ENCODE measurements around the gene ASPM. TPM values are rescaled to one million over a fixed set of nuclear protein-coding genes. Genes with fewer than 3 reads are reported as not detected.
A peak's percentile ranks its signal among the peaks of the same experiment; 100 is the strongest.

Gene ASPM
- 10 to 100 TPM; 47.8 to 49.5 TPM for total RNA-seq

GRCh38 chr1:197146101-197147095, at the start of gene ASPM:
TSS of gene ASPM (minus strand) at chr1:197146669. CDS start at chr1:197146437, 232 bp downstream.
- Mint-ChIP-seq H3K27me3 (peaks cover 3% of the 10 kb centered on the region), H3K36me3 (ENCODE audit: low read depth) (peaks cover 25% of the 10 kb centered on the region), H3K9me3 (ENCODE audit: low read depth) (no peaks in the 10 kb centered on the region), H3K4me1 (peaks cover 12% of the 10 kb centered on the region), H3K27ac (peak within 1 kb of the TSS; percentile 91), H3K4me3 (peak within 1 kb of the TSS; percentile 97)
- POLR2A ChIA-PET, result no interaction called here
- peak; percentile 98 for ATAC-seq
- intact Hi-C loops (cut with DNase I, micrococcal nuclease), result loop anchor here in 1 of 2 experiments (5.0 to 10.0 kb wide), 2 partner anchors 628 to 1011 kb away; partner anchors contain the start of genes DENND1B and NEK7
- CTCF ChIA-PET, result no interaction called here
- DNase-seq, result peak; percentile 97

- CTCF ChIA-PET, result no interaction called here
- DNase-seq (no peak), ATAC-seq (no peak)
- H3K27me3 Mint-ChIP-seq, result no peaks in the 10 kb centered on the region
- no peak overlapping the region for H3K4me3 Mint-ChIP-seq
- H3K36me3 Mint-ChIP-seq (ENCODE audit: low read depth), result peaks cover 13% of the 10 kb centered on the region
- POLR2A ChIA-PET, result no interaction called here
- no peak overlapping the region for H3K27ac Mint-ChIP-seq
- intact Hi-C loops (cut with DNase I, micrococcal nuclease), result no loop called here
- H3K4me1 Mint-ChIP-seq, result peaks cover 52% of the 10 kb centered on the region
- H3K9me3 Mint-ChIP-seq (ENCODE audit: low read depth), result no peaks in the 10 kb centered on the region
Observed at GRCh38 chr1:197195100-197195499, 48.6 kb upstream of the ASPM start.

- ChIA-PET CTCF (no interaction called here), POLR2A (no interaction called here)
- H3K36me3 Mint-ChIP-seq (ENCODE audit: low read depth), result peaks cover 33% of the 10 kb centered on the region
- ATAC-seq (no peak), DNase-seq (no peak)
- no peak overlapping the region for H3K4me3 Mint-ChIP-seq
- H3K9me3 Mint-ChIP-seq (ENCODE audit: low read depth), result no peaks in the 10 kb centered on the region
- H3K4me1 Mint-ChIP-seq, result peaks cover 7% of the 10 kb centered on the region
- intact Hi-C loops (cut with DNase I, micrococcal nuclease), result loop anchor here in 1 of 2 experiments (5.0 kb wide), 1 partner anchor 333 kb away; no protein-coding TSS in a partner anchor
- no peaks in the 10 kb centered on the region for H3K27me3 Mint-ChIP-seq
- no peak overlapping the region for H3K27ac Mint-ChIP-seq
Observed at GRCh38 chr1:197184190-197184589, 37.7 kb upstream of the ASPM start.

GRCh38 chr1:197183195-197183748, 36.8 kb upstream of the ASPM start:
- ATAC-seq (no peak), DNase-seq (no peak)
- peaks cover 33% of the 10 kb centered on the region for H3K36me3 Mint-ChIP-seq (ENCODE audit: low read depth)
- H3K27ac Mint-ChIP-seq, result no peak overlapping the region
- H3K4me1 Mint-ChIP-seq, result peaks cover 7% of the 10 kb centered on the region
- intact Hi-C loops (cut with DNase I, micrococcal nuclease), result loop anchor here in 1 of 2 experiments (5.0 kb wide), 1 partner anchor 334 kb away; no protein-coding TSS in a partner anchor
- no peak overlapping the region for H3K4me3 Mint-ChIP-seq
- ChIA-PET POLR2A (no interaction called here), CTCF (interaction anchor here (0.6 kb wide), 1 partner anchor 238 kb away, joined by 3 read pairs; no protein-coding TSS in a partner anchor)
- no peaks in the 10 kb centered on the region for H3K27me3 Mint-ChIP-seq
- H3K9me3 Mint-ChIP-seq (ENCODE audit: low read depth), result no peaks in the 10 kb centered on the region

- Mint-ChIP-seq H3K9me3 (ENCODE audit: low read depth) (no peaks in the 10 kb centered on the region), H3K27me3 (no peaks in the 10 kb centered on the region)
Observed at GRCh38 chr1:197182716-197183115, 36.2 kb upstream of the ASPM start.

GRCh38 chr1:197181982-197182381, 35.5 kb upstream of the ASPM start:
- POLR2A ChIA-PET, result no interaction called here
- intact Hi-C loops (cut with DNase I, micrococcal nuclease), result loop anchor here in 1 of 2 experiments (5.0 kb wide), 1 partner anchor 335 kb away; no protein-coding TSS in a partner anchor
- ATAC-seq, result no peak

More at GRCh38 chr1:197182716-197183115, 36.2 kb upstream of the ASPM start:
- Mint-ChIP-seq H3K36me3 (ENCODE audit: low read depth) (peaks cover 28% of the 10 kb centered on the region), H3K4me3 (no peak overlapping the region), H3K27ac (no peak overlapping the region), H3K4me1 (peaks cover 7% of the 10 kb centered on the region)
- no peak for ATAC-seq
- ChIA-PET POLR2A (no interaction called here), CTCF (interaction anchor here (1.1 to 1.5 kb wide), 2 partner anchors 11 to 336 kb away, joined by 3 to 5 read pairs; no protein-coding TSS in a partner anchor)
- intact Hi-C loops (cut with DNase I, micrococcal nuclease), result loop anchor here in 1 of 2 experiments (5.0 kb wide), 1 partner anchor 335 kb away; no protein-coding TSS in a partner anchor
- DNase-seq, result no peak

GRCh38 chr1:197180252-197180878, 33.9 kb upstream of the ASPM start:
- peaks cover 11% of the 10 kb centered on the region for H3K36me3 Mint-ChIP-seq (ENCODE audit: low read depth)
- no peak overlapping the region for H3K4me3 Mint-ChIP-seq
- H3K4me1 Mint-ChIP-seq, result peaks cover 3% of the 10 kb centered on the region
- intact Hi-C loops (cut with DNase I, micrococcal nuclease), result loop anchor here (1.0 to 5.0 kb wide), 2 partner anchors 177 to 337 kb away; no protein-coding TSS in a partner anchor
- H3K27ac Mint-ChIP-seq, result no peak overlapping the region
- ChIA-PET POLR2A (no interaction called here), CTCF (interaction anchor here (0.6 to 3.5 kb wide), 22 partner anchors 8 to 271 kb away, joined by 3 to 48 read pairs (median 4); partner anchors contain the start of gene CRB1)
- ATAC-seq, result peak; percentile 19
- no peaks in the 10 kb centered on the region for H3K27me3 Mint-ChIP-seq
- H3K9me3 Mint-ChIP-seq (ENCODE audit: low read depth), result no peaks in the 10 kb centered on the region
- DNase-seq, result no peak

More at GRCh38 chr1:197181982-197182381, 35.5 kb upstream of the ASPM start:
- Mint-ChIP-seq H3K27me3 (no peaks in the 10 kb centered on the region), H3K9me3 (ENCODE audit: low read depth) (no peaks in the 10 kb centered on the region), H3K4me3 (no peak overlapping the region), H3K36me3 (ENCODE audit: low read depth) (peaks cover 23% of the 10 kb centered on the region), H3K4me1 (peaks cover 7% of the 10 kb centered on the region), H3K27ac (no peak overlapping the region)
- DNase-seq, result no peak
- CTCF ChIA-PET, result interaction anchor here (0.7 to 1.5 kb wide), 4 partner anchors 11 to 337 kb away, joined by 3 to 6 read pairs (median 4); no protein-coding TSS in a partner anchor

GRCh38 chr1:197178998-197179397, 32.5 kb upstream of the ASPM start:
- no peaks in the 10 kb centered on the region for H3K9me3 Mint-ChIP-seq (ENCODE audit: low read depth)
- no peak for ATAC-seq
- H3K36me3 Mint-ChIP-seq (ENCODE audit: low read depth), result peaks cover 11% of the 10 kb centered on the region
- CTCF ChIA-PET, result interaction anchor here (0.7 to 3.5 kb wide), 8 partner anchors 8 to 213 kb away, joined by 3 to 48 read pairs (median 5); partner anchors contain the start of gene CRB1
- H3K4me3 Mint-ChIP-seq, result no peak overlapping the region
- DNase-seq, result no peak
- POLR2A ChIA-PET, result no interaction called here
- H3K4me1 Mint-ChIP-seq, result peaks cover 3% of the 10 kb centered on the region
- no peak overlapping the region for H3K27ac Mint-ChIP-seq
- no peaks in the 10 kb centered on the region for H3K27me3 Mint-ChIP-seq
- intact Hi-C loops (cut with DNase I, micrococcal nuclease), result no loop called here

- ChIA-PET CTCF (no interaction called here), POLR2A (no interaction called here)
- Mint-ChIP-seq H3K27ac (no peak overlapping the region), H3K4me3 (no peak overlapping the region), H3K36me3 (ENCODE audit: low read depth) (peaks cover 23% of the 10 kb centered on the region), H3K9me3 (ENCODE audit: low read depth) (no peaks in the 10 kb centered on the region), H3K4me1 (peaks cover 2% of the 10 kb centered on the region), H3K27me3 (no peaks in the 10 kb centered on the region)
- DNase-seq (no peak), ATAC-seq (no peak)
- intact Hi-C loops (cut with DNase I, micrococcal nuclease), result no loop called here
Observed at GRCh38 chr1:197174818-197175217, 28.3 kb upstream of the ASPM start.

- no peaks in the 10 kb centered on the region for H3K27me3 Mint-ChIP-seq
- peaks cover 25% of the 10 kb centered on the region for H3K36me3 Mint-ChIP-seq (ENCODE audit: low read depth)
- ATAC-seq, result no peak
- peaks cover 2% of the 10 kb centered on the region for H3K4me1 Mint-ChIP-seq
- H3K4me3 Mint-ChIP-seq, result no peak overlapping the region
- ChIA-PET CTCF (no interaction called here), POLR2A (no interaction called here)
- no peak for DNase-seq
- no peak overlapping the region for H3K27ac Mint-ChIP-seq
- intact Hi-C loops (cut with DNase I, micrococcal nuclease), result no loop called here
- H3K9me3 Mint-ChIP-seq (ENCODE audit: low read depth), result no peaks in the 10 kb centered on the region
Observed at GRCh38 chr1:197173571-197174507, 27.4 kb upstream of the ASPM start.
